Stimulated activated CD4-positive, alpha-beta T cell treated with anti-CD3 and anti-CD28 coated beads, Interleukin-4, amount 100 ng/mL, for 1 hour (primary cell): ENCODE results near the gene LCN1.
"Not testable (repeated sequence)": the region's sequence is repeated elsewhere in the genome, so short reads cannot be mapped to it uniquely, and the experiment has no call there.

Experiments used
- DNase-seq: peaks from one replicate; pipeline ENCODE4 v3.0.0-alpha.2; 2020

LCN1 gene

DNA sequence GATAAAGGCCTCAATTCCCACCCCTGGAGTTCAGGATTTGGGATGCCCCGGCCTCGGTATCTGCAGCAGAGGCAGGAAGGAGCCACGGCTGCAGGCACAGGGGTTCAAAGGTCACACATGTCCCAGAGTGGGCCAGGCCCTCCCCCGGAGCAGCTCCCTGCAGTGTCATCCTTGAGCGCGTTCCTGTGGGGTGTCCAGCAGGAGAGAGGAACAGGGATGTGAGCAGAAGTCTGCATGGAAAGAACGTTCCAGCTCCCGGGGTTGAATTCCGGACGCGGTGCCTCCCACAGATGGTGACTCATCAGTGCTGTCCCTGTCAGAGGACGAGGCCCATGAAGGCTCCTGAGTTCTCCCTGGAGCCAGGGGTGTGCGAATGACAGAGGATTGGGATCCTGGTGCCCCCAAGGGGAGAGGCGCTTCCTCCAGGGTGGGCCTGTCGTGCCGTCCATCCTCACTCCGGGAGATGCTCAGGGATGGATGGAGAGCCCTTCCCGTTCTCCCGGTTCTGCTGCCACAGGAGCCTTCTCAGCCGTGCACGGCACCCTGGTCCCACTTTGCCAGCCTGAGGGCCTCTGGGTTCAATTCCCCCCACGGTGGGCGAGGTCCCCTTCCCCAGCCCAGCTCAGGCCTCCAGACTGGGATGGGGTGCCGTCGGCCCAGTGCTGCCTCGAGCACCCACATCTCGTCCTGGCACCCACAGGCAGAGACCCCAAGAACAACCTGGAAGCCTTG, 3.1 kb downstream of the LCN1 start:
- no peak for DNase-seq

DNA sequence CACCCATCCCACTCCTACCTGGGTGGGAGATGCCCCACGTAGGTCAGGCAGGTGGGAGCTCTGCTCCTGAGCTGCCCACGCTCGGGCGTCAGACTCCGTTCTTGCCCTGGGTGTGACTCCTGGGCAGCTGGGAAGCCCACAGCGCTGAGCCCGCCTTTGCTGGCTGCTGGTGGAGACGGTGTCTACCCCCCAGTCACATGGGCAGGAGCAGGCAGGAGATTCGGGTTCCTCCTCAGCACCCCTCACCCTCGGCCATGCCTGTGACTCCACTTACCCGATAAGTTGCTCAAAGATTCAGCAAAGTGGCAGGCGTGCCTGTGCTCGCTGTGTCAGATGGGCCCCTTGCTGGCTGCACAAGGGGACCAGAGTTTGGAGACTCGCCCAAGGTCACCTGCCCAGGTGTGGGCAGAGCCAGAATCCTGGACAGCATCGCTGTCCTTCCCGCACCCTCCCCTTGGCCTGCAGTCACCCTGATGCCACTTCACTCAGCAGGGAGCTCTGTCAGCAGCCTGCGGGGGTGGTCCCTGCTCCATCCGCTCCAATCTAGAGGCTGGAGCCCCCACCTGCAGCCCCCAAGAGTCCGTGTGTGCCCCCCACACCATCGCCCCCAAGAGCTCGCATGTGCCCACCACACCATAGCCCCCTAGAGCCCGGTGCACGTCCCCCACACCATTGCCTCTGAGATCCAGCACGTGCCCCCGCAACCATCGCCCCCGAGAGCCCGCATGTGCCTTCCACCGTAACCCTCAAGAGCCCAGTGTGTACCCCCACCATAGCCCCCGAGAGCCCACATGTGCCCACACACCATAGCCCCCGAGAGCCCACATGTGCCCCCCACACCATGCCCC, 4.2 kb downstream of the LCN1 start:
- no peak for DNase-seq

DNA sequence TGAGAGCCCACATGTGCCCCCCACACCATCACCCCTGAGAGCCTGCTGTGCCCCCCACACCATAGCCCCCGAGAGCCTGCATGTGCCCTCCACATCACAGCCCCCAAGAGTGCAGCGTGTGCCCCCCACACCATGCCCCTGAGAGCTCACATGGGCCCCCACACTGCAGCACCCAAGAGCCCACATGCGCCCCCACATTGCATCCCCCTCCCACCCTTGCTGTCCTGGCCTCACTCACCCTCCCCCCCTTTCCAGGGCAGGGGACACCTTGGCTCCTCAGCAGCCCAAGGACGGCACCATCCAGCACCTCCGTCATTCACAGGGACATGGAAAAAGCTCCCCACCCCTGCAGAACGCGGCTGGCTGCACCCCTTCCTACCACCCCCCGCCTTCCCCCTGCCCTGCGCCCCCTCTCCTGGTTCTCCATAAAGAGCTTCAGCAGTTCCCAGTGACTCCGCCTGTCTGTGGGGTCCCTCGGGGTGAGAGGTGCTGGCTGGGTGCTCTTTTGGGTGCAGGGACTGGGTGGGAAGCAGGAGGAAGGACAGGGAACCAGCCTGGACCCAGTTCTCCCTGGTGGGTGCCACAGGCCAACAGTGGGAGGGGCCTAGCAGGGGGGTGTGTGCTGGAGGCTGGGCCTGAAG, 5.0 kb downstream of the LCN1 start:
- DNase-seq, result no peak

DNA sequence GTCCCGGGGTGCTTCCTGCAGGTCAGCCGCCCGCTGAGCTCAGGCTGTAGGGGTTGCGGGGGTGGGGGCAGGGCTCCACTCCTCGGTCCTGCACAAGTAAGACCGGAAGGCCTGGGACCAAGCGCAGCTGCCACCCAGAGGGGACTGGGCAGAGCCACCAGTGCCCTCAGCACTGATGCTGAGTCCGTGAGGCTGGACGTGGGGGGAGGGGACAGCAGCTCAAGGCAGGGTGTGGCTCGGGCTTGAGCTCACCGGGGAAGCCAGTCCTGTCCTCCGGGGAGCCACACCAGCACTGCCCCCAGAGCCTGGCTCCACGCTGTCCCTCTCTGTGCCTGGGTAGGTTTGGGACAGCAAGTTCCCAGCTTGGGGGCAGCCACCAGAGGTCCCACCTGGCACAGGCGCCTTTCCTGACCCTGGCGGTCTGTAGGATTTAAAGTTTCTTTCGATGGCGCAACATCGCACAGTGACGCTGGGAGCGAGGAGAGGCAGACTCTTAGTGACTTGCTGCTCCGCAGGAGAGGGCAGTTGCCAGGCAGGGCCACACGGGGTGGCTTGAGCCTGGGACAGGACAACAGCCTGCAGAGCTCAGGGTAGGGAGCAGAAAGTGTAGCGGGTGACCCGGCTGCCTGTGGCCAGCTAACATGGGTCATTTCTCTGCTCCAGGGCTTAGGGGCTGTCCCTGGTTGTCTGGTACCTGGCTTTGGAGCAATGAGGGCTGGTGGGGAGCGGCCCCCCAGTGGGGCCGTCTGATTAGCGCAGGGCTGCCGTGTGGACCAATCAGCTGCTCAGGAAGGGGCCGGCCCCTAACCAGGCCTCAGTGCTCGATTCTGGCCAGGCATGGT, 5.7 kb downstream of the LCN1 start:
- DNase-seq, result no peak

DNA sequence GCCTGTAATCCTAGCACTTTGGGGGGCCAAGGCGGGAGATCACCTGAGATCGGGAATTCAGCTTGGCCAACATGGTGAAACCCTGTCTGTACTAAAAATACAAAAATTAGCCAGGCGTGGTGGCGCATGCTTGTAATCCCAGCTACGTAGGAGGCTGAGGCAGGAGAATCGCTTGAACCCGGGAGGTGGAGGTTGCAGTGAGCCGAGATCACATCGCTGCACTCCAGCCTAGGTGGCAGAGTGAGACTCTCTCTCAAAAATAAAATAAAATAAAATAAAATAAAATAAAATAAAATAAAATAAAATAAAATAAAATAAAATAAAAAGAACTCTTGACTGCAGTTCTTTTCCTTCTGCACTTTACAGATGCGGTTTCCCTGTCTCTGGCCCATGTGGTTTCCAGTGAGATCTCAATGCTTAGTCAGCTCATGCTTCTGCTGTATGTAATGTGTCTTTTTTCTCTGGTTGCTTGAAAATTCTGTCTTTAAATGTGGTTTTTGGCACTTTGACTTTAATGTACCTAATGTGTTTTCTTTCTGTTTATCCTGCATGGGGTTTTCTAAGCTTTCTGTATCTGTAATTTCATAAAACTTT, 7.7 kb downstream of the LCN1 start:
- not testable (repeated sequence) for DNase-seq

DNA sequence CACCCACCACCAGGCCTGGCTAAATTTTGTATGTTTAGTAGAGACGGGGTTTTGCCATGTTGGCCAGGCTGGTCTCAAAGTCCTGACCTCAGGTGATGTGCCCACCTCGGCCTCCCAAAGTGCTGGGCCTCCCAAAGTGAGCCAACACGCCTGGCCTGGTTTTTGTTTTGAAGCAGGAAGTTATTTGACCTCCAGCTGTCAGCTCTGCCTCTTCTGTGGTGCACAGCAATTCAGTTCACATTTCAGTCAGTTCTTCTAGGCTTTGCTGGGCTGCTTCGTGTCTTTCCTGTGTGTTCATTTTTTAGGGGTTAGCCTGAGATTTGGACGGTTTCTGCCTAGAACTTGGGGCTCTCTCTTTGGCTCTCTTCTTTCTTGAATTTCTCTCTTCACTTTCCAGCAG, 8.9 kb downstream of the LCN1 start:
- DNase-seq, result no peak

DNA sequence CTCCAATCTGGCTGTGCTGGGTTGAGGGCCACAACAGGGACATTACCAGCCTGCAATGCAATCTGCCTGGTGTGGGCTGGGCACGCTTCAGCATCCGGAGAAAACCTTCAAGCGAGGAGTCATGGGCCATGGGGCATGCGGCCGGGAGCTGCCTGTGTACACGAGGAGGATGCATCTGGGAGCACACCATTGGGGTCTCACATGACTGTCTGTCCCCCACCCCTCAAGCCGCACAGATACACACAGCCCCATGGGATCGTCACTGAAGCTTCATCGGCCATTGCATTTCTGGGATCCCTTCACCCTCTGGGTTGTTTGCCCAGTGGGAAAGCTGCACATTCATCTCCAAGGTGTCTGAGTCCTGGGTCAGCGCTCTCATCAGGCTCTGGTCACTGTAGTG, 9.9 kb downstream of the LCN1 start:
- no peak for DNase-seq

DNA sequence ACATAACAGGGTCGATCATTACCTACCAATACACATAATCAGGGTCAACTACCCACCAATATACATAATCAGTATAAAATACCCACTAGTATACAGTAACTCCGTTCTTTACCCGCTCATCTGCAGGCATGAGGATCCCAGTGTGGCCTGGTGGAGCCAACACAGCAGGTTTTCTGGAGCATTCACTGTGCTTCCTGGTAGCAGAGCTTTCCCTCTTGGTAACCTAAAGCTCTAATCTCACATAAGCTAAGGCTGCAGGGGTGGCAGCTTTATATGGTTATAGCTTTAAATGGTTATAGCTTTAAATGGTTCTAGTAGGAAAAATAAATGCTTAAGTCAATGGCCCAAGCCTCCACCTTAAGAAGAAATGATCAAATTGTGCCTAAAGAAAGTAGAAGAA, 11.9 kb downstream of the LCN1 start:
- DNase-seq, result no peak

DNA sequence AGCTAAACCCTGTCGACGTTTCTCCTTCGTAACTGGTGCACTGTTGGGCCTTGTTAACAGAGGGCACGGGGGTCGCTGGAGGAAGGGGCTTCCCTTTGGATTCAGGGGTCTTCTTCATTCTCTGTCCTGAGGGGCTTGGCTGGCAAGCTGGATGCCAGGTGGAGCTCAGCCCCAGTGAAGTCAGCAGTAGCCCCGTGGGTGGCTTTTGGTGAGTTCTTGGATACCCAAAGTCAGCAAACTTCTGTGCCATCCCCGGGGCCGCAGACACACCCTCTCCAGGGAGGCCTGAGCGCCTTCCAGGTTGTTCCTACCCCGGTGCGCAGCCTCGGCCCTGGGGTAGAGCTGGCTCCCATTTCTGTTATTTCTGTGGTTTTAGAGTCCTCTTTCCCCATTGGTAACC, 12.4 kb downstream of the LCN1 start:
- no peak for DNase-seq

DNA sequence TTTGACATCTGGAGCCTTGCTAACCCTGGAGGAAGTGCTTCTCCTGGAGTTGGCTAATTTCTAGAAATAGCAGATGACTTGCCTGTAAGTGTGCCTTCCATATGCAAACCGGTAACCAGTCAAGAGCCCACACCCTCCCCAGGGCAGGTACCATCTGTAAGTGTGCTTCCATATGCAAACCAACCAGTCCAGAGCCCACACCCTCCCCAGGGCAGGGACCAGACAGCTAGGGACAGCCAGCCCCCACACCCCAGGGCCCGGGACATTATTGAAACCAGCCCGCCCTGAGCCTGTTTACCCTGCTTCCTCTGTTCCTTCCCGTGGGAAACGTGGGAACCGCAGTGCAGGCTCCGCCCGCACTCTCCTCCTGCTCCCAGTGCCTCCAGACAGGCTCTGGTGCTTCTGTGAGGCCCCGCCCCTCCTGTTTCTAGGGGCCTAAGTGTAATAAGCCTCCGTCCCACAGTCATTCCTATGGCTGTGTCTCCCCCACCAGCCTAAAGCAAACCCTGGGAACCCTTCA, 13.0 kb downstream of the LCN1 start:
- DNase-seq, result not testable (repeated sequence)

DNA sequence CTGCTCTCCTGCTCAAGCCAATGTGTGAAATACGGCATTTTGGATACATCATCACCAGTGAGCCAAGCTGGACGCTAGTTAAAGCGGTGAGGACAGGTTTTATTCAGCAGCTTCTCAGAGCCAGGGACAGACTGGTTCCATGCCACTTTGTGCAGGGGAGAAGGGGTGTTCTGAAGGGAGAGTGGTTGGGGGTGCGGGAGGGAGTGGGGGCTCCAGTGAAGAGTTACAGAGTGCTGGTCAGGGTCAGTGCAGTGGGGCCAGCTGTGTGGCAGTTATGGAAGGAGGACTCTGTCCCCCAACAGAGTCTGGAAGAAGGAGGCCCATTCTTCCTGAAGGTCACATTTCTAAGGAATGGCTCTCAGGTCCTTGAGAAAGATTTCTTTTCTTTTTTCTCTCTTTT, 13.6 kb downstream of the LCN1 start:
- DNase-seq, result not testable (repeated sequence)

DNA sequence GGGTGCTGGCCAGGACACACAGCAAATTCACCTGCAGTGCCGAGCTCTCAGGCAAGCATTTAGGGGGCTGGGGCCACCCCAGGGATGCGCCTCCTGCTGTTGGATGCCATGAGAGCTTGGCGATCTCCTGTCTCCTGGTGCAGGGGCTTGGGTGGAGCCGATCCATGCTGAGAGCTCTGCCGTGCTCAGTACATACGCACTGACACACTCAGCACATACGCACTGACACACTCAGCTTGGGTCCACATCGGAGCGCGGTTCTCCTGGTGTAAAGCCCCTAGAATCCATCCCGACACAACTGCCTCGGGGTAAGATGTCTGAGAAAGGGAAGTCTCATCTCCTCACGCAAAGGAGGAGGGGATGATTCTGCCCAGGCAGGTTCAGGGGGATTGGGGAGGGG, 14.4 kb downstream of the LCN1 start:
- not testable (repeated sequence) for DNase-seq

DNA sequence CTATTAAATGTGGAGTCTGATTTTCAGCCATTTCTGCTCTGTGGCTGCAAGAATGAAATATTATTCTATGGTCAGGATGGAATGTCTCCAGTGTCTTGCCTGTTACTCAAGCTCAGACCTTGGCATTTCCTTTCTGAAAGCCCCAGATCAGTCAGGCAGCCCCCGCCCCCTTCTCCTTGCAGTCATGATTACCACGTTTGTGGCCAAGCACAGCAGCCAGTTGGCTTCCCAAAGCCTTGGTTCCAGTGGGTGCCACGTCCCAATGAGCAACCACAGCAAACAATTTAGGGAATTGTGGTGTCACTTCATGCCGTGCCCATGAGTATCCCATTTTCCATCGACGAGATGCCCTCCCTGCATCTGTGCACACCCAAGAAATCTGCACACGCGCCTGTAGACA, 15.0 kb downstream of the LCN1 start:
- DNase-seq, result no peak

DNA sequence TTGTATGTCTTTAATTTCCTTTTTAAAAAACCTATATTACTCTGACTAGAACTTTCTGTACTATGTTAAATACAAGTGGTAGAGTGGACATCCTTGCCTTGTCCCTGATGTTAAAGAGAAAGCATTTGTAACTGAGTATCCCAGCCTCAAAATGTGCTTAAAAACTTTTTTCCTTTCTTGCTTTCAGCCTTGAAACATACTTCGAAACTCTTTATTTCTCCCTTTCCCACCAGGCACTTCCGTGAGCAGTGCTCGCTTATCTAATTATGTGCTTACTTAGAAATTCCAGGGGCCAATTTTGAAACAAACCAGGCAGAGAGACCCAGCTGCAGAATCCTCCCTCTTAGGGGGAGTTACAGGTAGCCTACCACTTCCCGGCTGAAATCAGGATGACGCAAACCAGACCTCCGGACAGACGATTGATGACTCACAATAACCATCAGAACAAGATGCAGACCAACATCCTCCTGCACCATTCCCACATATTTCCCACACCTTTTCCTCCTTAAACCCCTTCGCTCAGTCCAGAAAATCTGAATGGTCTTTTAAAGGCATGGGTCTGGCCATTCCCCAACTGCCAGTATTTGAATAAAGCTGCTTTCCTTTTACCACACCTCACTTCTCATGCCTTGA, 22.1 kb downstream of the LCN1 start:
- DNase-seq, result not testable (repeated sequence)

DNA sequence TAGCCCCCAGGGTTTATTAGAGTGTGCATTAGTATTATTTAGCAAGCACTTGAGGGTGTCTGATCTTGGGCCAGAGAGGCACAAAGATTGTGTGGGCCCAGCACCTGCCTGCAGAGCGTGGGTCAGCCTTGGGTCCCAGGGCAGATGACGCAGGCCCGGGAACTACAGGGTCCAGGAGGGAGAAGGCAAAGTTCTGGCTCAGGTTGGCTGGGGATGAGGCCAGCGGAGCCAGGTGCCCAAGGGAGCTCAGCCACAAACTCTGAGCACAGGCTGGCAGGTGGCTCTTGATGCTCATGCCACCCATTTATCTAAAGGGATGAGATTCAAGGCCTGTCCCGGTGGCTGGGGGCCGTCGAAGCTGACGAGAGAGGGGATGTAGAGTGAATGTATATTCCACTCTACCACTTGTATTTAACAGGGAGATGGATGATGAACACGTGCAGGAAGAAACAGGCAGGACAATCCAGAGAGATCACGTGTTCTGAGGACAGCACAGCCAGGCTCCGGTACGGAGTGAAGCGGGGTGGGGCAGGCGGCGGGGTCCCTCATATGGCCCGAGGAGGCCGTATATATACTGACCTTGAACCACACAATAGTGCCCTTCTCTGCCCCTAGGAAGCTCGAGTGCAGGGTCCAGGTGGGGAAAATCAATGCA, 23.9 kb downstream of the LCN1 start:
- DNase-seq, result no peak

DNA sequence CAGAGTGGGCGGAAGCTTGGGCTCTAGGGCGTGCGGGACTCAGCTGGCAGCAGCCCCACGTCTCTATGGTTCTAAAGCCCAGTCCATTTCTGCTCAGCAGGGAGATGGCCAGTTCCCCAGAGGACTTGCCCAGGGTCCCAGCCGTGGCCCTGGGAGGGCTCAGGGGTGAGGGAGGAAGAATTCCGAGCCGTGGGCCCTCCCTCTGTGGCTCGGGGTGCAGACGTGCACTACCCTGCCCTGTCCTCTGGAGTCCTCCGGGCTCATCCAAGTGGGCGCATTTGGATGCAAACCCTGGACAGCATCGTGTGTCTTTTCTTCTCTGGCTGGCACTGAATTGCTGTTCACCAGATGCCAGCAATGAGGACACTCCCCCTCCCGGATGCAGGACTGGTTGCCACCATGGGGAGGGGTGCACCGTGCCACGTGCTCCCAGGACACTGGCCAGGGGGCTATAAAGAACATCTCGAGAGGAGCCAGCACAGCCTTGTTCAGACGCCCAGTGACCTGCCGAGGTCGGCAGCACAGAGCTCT, 24.5 kb downstream of the LCN1 start, which contains the start of gene OBP2A:
TSS of gene OBP2A (plus strand) at position 481 of the 531 bp plus-strand sequence. CDS start 55 bp downstream, outside the sequence.
- DNase-seq, result not testable (repeated sequence)

DNA sequence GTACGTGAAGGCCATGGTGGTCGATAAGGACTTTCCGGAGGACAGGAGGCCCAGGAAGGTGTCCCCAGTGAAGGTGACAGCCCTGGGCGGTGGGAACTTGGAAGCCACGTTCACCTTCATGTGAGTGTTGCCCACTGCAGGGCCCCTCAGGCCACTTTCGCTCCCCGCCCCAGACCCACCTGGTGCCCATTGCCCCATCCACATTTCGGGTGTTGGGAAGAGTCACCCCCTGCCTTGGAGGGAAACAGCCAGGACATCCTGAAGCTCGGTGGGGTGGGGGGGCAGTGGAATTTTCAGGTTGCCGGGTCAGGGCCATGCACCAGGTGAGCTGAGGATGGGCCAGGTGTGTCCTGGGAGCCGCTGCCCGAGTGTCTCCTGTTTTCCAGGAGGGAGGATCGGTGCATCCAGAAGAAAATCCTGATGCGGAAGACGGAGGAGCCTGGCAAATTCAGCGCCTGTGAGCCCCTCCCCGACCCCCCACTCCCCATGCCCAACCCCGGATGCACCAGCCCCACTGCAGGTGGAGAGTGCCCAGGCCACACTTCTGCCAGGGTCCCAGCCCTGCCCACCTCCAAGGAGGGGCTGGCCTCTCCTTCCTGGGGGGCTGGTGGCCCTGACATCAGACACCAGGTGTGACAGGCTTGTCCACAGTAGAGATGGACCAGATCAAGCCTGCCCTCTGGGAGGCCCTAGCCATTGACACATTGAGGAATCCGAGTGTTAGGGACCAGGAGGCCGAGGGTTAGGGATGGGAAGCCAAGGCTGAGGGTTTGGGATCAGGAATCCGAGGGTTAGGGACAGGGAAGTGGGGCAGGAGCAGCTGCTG, 25.8 kb downstream of the LCN1 start:
- not testable (repeated sequence) for DNase-seq

DNA sequence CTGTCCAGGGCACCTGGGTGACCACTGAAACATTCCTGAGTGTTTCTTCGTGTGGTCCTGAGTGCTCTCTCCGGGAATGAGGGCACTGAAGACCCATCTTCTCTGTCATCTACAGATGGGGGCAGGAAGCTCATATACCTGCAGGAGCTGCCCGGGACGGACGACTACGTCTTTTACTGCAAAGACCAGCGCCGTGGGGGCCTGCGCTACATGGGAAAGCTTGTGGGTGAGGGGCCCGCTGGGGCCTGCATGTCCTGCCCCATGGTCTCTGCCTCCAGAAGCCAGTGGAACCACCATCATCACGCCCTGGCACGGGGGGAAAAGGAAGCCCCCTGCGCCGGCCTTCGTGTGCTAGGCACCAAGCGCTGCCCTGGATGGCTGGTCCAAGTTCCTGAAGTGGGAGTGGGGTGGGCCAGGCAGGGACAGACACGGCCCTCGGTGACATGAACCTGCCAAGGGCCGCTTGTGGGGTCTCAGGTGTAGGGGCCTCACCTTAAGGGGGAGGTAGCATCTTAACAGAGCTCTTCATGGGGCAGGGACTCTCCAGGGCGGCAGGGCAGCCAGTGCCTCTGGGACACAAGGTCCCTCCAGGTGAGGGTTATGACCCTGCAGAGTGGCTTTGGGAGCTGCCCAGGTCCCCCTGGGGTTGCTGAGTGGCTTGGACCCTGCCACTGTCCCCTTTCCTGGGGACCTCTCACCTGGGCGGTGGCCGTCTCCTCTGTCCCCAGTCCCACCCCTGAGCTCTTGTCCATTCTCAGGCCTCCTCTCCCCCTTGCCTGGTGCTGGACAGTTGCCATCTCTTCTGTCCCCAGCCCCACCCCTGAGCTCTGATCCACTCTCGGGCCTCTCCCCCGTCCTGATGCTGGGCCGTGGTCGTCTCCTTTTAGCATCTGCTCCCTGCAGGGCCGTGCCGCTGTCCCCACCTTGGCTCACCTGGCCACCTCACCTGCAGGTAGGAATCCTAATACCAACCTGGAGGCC, 26.8 kb downstream of the LCN1 start:
- DNase-seq, result no peak
